MM.1S (cell line): ENCODE data around the gene SYT17.

Source experiments
- DNase-seq: peaks from one replicate; pipeline ENCODE4 v3.0.0-alpha.2; 2015
- H2AFZ ChIP-seq: fragments of 300-600 bp; sonication (generic); 2 replicates; pipeline ENCODE4 v1.6.0; 2016; ENCODE audit warnings: antibody characterized with exemption, low read length
- H3F3A ChIP-seq: fragments of 300-600 bp; sonication (generic); 2 replicates; pipeline ENCODE4 v1.6.1; 2016; ENCODE audit warnings: mild to moderate bottlenecking, antibody characterized with exemption, low read length, moderate library complexity, mixed read lengths; ENCODE audit not compliant: insufficient read depth
- H3K27ac ChIP-seq: fragments of 300-600 bp; sonication (generic); 2 replicates; pipeline ENCODE4 v1.5.1; 2016; ENCODE audit warnings: mild to moderate bottlenecking, low read length
- H3K27me3 ChIP-seq: fragments of 300-600 bp; sonication (generic); replicated peaks from 2 replicates; pipeline ENCODE4 v1.6.0; 2016; ENCODE audit warnings: low read length; ENCODE audit not compliant: insufficient read depth
- H3K36me3 ChIP-seq: fragments of 300-600 bp; sonication (generic); replicated peaks from 2 replicates; pipeline ENCODE4 v1.6.1; 2016; ENCODE audit warnings: mild to moderate bottlenecking, low read length, mixed read lengths; ENCODE audit not compliant: insufficient read depth
- H3K4me1 ChIP-seq: fragments of 300-600 bp; sonication (generic); 2 replicates; pipeline ENCODE4 v1.6.1; 2016; ENCODE audit warnings: low read length, mixed read lengths
- H3K4me2 ChIP-seq: fragments of 300-600 bp; sonication (generic); 2 replicates; pipeline ENCODE4 v1.6.0; 2016; ENCODE audit warnings: low read depth, low read length
- H3K4me3 ChIP-seq: fragments of 300-600 bp; sonication (generic); 2 replicates; pipeline ENCODE4 v1.5.1; 2016; ENCODE audit warnings: low read length, mixed read lengths
- H3K79me2 ChIP-seq: fragments of 300-600 bp; sonication (generic); 2 replicates; pipeline ENCODE4 v1.6.1; 2016; ENCODE audit warnings: mixed run types, low read length, mixed read lengths
- H3K9ac ChIP-seq: fragments of 300-600 bp; sonication (generic); 2 replicates; pipeline ENCODE4 v1.6.1; 2016; ENCODE audit warnings: low read length, mixed read lengths
- H3K9me2 ChIP-seq: fragments of 300-600 bp; sonication (generic); replicated peaks from 2 replicates; pipeline ENCODE4 v1.6.1; 2016; ENCODE audit warnings: mild to moderate bottlenecking, low read length, mixed read lengths; ENCODE audit not compliant: insufficient read depth
- H3K9me3 ChIP-seq: fragments of 300-600 bp; sonication (generic); replicated peaks from 2 replicates; pipeline ENCODE4 v1.6.1; 2016; ENCODE audit warnings: mild to moderate bottlenecking, low read length, mixed read lengths; ENCODE audit not compliant: insufficient read depth
- H4K20me1 ChIP-seq: fragments of 300-600 bp; sonication (generic); 2 replicates; pipeline ENCODE4 v1.6.1; 2016; ENCODE audit warnings: mild to moderate bottlenecking, low read length, moderate library complexity, mixed read lengths; ENCODE audit not compliant: insufficient read depth
- CTCF ChIP-seq: fragments of 300-600 bp; sonication (generic); IDR thresholded peaks from 2 replicates; pipeline ENCODE4 v1.5.1; 2016; ENCODE audit warnings: antibody characterized with exemption, low read length, mixed read lengths
- EZH2 ChIP-seq: fragments of 300-600 bp; sonication (generic); optimal IDR thresholded peaks from 2 replicates; pipeline ENCODE3; 2017; ENCODE audit warnings: low read depth, mild to moderate bottlenecking, antibody characterized with exemption, low read length, mixed read lengths
- EZH2phosphoT487 ChIP-seq: fragments of 300-600 bp; sonication (generic); IDR thresholded peaks from 2 replicates; pipeline ENCODE4 v1.6.1; 2018; ENCODE audit warnings: antibody characterized with exemption, low read length

Gene SYT17

GRCh38 chr16:19152042-19152441 lies 16.0 kb upstream of the SYT17 start:
- H3K79me2 ChIP-seq = no peaks in the 10 kb centered on the region
- no peak overlapping the region for H3K27ac ChIP-seq

GRCh38 chr16:19153876-19154275 lies 14.2 kb upstream of the SYT17 start:
- DNase-seq = peak; percentile 41
- H2AFZ ChIP-seq = peak overlapping the region; percentile 83

More at GRCh38 chr16:19152042-19152441, 16.0 kb upstream of the SYT17 start:
- Histone ChIP-seq H3K9ac (no peak overlapping the region), H3K9me3 (no peaks in the 10 kb centered on the region), H3K9me2 (no peaks in the 10 kb centered on the region), H3F3A (no peaks in the 10 kb centered on the region), H3K4me2 (no peak overlapping the region), H3K4me3 (no peak overlapping the region), H3K4me1 (no peaks in the 10 kb centered on the region), H3K27me3 (no peaks in the 10 kb centered on the region), H4K20me1 (no peaks in the 10 kb centered on the region), H3K36me3 (no peaks in the 10 kb centered on the region), H2AFZ (no peak overlapping the region)
- no peak for TF ChIP-seq EZH2
- TF ChIP-seq CTCF = no peak
- TF ChIP-seq EZH2phosphoT487 = no peak
- DNase-seq = no peak

GRCh38 chr16:19162085-19162484 lies 6.0 kb upstream of the SYT17 start:
- H3K79me2 ChIP-seq = no peaks in the 10 kb centered on the region
- TF ChIP-seq EZH2 = no peak
- TF ChIP-seq EZH2phosphoT487 = no peak
- no peak for TF ChIP-seq CTCF
- no peaks in the 10 kb centered on the region for H3K36me3 ChIP-seq
- no peak overlapping the region for H3K9ac ChIP-seq
- no peaks in the 10 kb centered on the region for H3K9me2 ChIP-seq
- DNase-seq = no peak
- H3K27me3 ChIP-seq = no peaks in the 10 kb centered on the region
- H3K4me2 ChIP-seq = no peak overlapping the region
- no peaks in the 10 kb centered on the region for H3F3A ChIP-seq
- H2AFZ ChIP-seq = no peak overlapping the region
- no peak overlapping the region for H3K4me3 ChIP-seq
- H3K4me1 ChIP-seq = no peaks in the 10 kb centered on the region
- no peak overlapping the region for H3K27ac ChIP-seq
- H3K9me3 ChIP-seq = no peaks in the 10 kb centered on the region
- H4K20me1 ChIP-seq = no peaks in the 10 kb centered on the region

More at GRCh38 chr16:19153876-19154275, 14.2 kb upstream of the SYT17 start:
- no peaks in the 10 kb centered on the region for H3K4me1 ChIP-seq
- no peaks in the 10 kb centered on the region for H3K9me2 ChIP-seq
- no peaks in the 10 kb centered on the region for H3K36me3 ChIP-seq
- H3K9ac ChIP-seq = no peak overlapping the region
- no peaks in the 10 kb centered on the region for H3F3A ChIP-seq
- no peaks in the 10 kb centered on the region for H4K20me1 ChIP-seq
- no peak overlapping the region for H3K27ac ChIP-seq
- peak overlapping the region; percentile 31 for H3K4me2 ChIP-seq
- no peaks in the 10 kb centered on the region for H3K79me2 ChIP-seq
- no peaks in the 10 kb centered on the region for H3K9me3 ChIP-seq
- H3K27me3 ChIP-seq = no peaks in the 10 kb centered on the region
- H3K4me3 ChIP-seq = no peak overlapping the region; the same call in 1 of the 2 replicates
- TF ChIP-seq EZH2 = no peak
- TF ChIP-seq EZH2phosphoT487 = no peak
- TF ChIP-seq CTCF = no peak
